GM12873 (cell line): ENCODE results near the gene RIC1.

ENCODE experiments used
- TF ChIP-seq, protein P1 (sequence below): IDR thresholded peaks from 2 replicates; pipeline ENCODE4 v1.5.1; 2012; ENCODE audit warnings: low read depth, mild to moderate bottlenecking, moderate library complexity, low read length, control low read depth; ENCODE audit not compliant: insufficient read depth; ENCODE audit errors: missing control alignments

The RIC1 gene

DNA sequence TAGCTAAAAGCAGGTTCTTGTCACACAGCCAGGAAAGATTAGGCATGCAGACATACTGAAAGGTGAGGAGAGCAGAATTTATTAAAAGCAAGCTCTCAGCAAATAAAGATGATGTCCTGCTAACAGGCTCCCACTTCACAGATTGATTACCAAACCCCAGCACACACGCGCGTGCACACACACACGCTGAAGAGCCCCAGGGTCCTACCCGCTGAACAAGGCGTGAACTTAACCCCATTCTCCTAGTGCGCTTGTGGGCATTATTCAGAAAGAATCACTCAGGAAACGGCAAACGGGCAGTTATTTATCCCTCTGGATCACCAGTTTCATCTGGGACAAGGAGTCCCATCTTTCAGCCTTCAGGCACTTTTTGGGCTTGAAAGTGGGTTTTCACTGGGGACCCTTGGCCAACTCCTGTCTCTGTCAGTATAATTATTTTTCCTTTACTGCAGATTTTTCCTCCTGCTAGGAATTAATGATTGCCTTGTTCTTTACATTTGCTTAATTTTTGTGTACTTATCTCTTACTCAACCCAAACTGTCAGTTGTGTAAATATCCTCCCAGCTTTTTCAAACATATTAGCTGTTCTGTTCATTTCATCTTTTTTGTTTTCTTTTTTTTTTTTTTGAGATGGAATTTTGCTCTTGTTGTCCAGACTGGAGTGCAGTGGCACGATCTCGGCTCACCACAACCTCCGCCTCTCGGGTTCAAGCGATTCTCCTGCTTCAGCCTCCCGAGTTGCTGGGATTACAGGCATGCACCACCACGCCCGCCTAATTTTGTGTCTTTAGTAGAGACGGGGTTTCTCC, 92.6 kb downstream of the RIC1 start:
- TF ChIP-seq, protein P1, sequence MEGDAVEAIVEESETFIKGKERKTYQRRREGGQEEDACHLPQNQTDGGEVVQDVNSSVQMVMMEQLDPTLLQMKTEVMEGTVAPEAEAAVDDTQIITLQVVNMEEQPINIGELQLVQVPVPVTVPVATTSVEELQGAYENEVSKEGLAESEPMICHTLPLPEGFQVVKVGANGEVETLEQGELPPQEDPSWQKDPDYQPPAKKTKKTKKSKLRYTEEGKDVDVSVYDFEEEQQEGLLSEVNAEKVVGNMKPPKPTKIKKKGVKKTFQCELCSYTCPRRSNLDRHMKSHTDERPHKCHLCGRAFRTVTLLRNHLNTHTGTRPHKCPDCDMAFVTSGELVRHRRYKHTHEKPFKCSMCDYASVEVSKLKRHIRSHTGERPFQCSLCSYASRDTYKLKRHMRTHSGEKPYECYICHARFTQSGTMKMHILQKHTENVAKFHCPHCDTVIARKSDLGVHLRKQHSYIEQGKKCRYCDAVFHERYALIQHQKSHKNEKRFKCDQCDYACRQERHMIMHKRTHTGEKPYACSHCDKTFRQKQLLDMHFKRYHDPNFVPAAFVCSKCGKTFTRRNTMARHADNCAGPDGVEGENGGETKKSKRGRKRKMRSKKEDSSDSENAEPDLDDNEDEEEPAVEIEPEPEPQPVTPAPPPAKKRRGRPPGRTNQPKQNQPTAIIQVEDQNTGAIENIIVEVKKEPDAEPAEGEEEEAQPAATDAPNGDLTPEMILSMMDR, result no peak

DNA sequence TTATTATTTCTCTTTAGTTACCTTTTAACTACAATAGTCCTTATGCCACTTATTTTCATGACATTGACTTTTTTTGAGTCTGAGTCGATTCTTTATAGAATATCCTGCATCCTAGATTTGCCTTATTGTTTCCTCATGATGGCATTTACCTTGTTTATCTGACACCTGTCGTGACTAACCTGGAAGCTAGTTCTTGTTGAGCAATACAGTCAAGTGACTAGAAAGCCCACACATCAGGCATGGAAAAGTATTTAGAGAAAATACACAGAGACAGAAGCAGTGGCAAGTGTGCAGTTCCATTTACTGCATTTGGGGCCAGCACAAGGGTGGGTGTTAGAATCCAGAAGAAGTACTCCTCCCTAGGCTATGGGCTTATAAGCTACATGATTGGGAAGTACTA, 106.2 kb downstream of the RIC1 start:
- TF ChIP-seq, protein P1, result no peak

DNA sequence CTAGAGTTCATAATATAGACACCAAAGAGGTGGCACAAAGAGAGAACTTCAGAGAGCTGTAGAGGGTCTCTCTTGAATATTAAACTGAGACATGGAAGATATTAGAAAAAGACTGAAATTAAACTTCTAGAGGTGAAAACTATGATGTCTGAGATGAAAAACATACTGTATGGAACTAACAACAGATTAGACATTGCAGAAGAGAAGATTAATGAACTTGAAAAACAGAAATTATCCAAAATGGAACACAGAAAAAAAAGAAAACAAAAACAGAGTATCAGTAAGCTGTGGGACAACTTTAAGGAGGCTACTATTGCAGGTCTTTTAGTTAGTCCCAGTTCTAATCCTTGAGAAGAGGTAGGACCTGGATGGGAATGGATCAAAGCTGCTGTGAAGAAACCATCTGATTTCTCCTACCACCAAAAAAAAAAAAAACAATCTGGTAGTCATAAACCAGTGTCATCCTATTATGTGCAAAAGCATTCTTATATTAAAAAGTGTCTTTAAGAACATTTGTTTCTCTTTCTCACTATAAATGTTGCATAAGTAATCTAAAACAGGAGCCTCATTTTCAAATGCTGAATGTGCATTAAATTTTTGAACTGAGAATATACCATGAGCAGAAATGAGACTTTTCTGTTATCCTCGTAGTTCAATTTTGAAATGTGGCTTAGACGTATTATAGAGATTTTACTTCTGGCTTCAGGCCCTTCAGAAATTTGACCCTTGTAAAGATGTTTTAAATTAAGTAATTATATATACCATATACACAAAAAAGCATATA, 107.8 kb downstream of the RIC1 start:
- TF ChIP-seq, protein P1, result no peak

DNA sequence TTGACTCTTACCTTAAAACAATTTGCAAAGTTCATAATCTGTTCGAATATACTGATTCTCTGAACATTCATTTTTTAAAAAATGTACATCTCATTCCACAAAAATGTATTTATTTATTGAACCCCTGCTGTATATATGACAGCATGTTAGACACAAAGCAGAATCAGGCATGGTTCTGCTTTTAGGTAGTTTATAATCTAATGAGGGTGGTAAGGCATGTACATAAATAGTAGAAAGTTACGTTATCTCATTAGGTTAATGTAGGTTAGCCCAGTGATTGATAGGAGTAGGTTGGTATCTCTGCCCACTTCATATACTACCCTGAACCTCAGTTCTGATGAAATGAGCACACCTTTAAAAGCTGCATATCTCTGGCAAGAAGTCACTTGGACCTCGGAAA, 114.2 kb downstream of the RIC1 start:
- TF ChIP-seq, protein P1, result no peak

DNA sequence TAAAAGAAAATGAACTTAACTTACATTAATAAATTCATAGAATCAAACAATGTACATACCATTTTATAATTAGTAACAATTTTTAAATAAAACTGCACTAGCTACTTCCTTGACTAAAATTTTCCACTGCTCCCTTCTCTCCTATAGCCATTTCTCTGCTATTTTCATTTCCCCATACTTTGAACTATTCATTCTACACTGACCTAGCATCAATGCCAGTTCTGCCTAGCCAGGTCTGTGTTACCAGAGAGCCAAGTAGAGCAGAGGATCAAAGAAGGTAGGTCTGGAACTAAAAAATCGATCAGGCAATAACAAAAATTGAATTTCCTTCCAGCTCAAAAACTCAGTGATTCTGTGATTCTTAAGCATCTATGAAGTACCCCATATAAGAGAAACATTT, 119.5 kb downstream of the RIC1 start:
- TF ChIP-seq, protein P1, result no peak

DNA sequence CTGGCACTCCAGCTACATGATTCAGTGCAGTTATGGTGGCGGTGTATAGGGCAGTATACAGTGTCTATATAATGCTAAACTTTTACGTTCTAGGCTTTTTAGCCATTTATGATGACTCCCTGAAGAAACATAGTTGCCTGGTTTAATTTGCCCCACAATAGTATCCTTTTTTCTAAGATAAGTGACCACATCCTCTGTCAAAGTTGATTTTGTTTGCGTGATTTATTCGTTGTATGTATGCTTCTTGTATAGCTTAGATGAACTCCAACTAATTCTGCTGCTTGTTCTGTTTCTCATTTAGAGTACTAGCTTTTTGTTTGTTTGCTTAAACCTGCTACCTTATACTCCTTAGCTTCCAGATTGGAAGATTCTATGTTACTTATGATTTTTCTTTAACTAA, 120.4 kb downstream of the RIC1 start:
- TF ChIP-seq, protein P1, result no peak

DNA sequence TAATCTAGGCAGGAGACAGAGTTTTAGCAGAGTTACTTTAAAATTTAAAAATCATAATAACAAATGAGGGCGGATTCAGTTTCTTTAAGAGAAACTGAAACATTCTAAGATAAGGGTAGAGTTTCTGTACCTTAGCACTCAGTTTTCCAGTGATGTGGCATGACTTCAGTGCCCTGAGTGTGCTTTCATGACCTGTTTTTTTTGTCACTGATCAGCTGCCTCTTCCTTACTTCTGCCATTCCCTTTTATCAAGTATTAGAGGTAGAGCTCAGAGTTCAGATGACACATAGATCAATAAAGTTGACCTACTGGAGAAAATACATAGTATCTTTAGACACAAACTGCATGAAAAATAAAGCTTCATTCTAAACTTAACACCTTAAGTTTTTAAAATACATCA, 121.7 kb downstream of the RIC1 start:
- TF ChIP-seq, protein P1, result no peak
